Tibial nerve (tissue), 3 donors: ENCODE results near the gene SLC4A11.

ENCODE experiments used
- EP300 ChIP-seq, 2 donors: sonication (generic); formaldehyde crosslinking; IDR thresholded peaks; one replicate each; pipeline ENCODE4 v1.6.1; 2017; ENCODE audit warnings: antibody characterized with exemption in 2 of 2, mild to moderate bottlenecking in 1 of 2
- POLR2A ChIP-seq, 2 donors: fragments of 450-650 bp; IDR thresholded peaks; one replicate each; pipeline ENCODE4 v1.6.1; 2017; ENCODE audit warnings: antibody characterized with exemption in 2 of 2, mild to moderate bottlenecking in 2 of 2, moderate library complexity in 2 of 2

- TF ChIP-seq POLR2A (IDR thresholded peaks at IDR 0.05) (no peak), EP300 (IDR thresholded peaks at IDR 0.05) (no peak)
Observed at GRCh38 chr20:3282271-3283221, 43.6 kb upstream of the SLC4A11 start.
